Nephron (organoid): ENCODE measurements around the gene ATP2B3.

ENCODE experiments used
- H3K27ac Mint-ChIP-seq, 3 experiments: 2 replicates each; pipeline ENCODE4 v1.8.0; 2020; ENCODE audit warnings: mixed read lengths in 3 of 3, mild to moderate bottlenecking in 2 of 3, moderate library complexity in 1 of 3
- H3K27me3 Mint-ChIP-seq: 2 replicates; pipeline ENCODE4 v1.8.0; 2021; ENCODE audit warnings: low read depth, mild to moderate bottlenecking, moderate library complexity, mixed read lengths
- H3K36me3 Mint-ChIP-seq: 2 replicates; pipeline ENCODE4 v1.8.0; 2020; ENCODE audit warnings: low read depth, mixed read lengths
- H3K4me1 Mint-ChIP-seq: 2 replicates; pipeline ENCODE4 v1.8.0; 2020; ENCODE audit warnings: mixed read lengths
- H3K4me3 Mint-ChIP-seq, 3 experiments: 2 replicates each; pipeline ENCODE4 v1.8.0; 2020; ENCODE audit warnings: mild to moderate bottlenecking in 3 of 3, mixed read lengths in 3 of 3, moderate library complexity in 2 of 3
- H3K9me3 Mint-ChIP-seq: 2 replicates; pipeline ENCODE4 v1.8.0; 2020; ENCODE audit warnings: mixed read lengths
- CTCF ChIP-seq, 3 experiments: fragments of 200-600 bp; sonication (generic); IDR thresholded peaks; one replicate each; pipeline ENCODE4 v1.5.0; 2021; ENCODE audit warnings: antibody characterized with exemption in 3 of 3; ENCODE audit not compliant: unreplicated experiment in 3 of 3

Gene ATP2B3

GRCh38 chrX:153473126-153473525, 44.3 kb upstream of the ATP2B3 start:
- TF ChIP-seq CTCF (IDR thresholded peaks at IDR 0.05; ENCODE audit: unreplicated experiment in 3 of 3): no peak
- no peaks in the 10 kb centered on the region for H3K27me3 Mint-ChIP-seq
- peaks cover 12% of the 10 kb centered on the region for H3K9me3 Mint-ChIP-seq
- peaks cover 20% of the 10 kb centered on the region for H3K4me1 Mint-ChIP-seq
- no peaks in the 10 kb centered on the region for H3K36me3 Mint-ChIP-seq
- peak overlapping the region; percentile 67 to 93 (median 86) for H3K27ac Mint-ChIP-seq
- peak overlapping the region; percentile 22 to 53 (median 42) for H3K4me3 Mint-ChIP-seq

- no peaks in the 10 kb centered on the region for H3K27me3 Mint-ChIP-seq
- no peak for TF ChIP-seq CTCF (IDR thresholded peaks at IDR 0.05; ENCODE audit: unreplicated experiment in 3 of 3)
- H3K9me3 Mint-ChIP-seq: peaks cover 12% of the 10 kb centered on the region
- no peaks in the 10 kb centered on the region for H3K36me3 Mint-ChIP-seq
- peak overlapping the region in 1 of 3 experiments; percentile 52 for H3K4me3 Mint-ChIP-seq
- peaks cover 20% of the 10 kb centered on the region for H3K4me1 Mint-ChIP-seq
- peak overlapping the region in 2 of 3 experiments; percentile 44 to 93 for H3K27ac Mint-ChIP-seq
Measured at GRCh38 chrX:153474266-153474665, 43.2 kb upstream of the ATP2B3 start.

- Mint-ChIP-seq H3K9me3 (peaks cover 12% of the 10 kb centered on the region), H3K27ac (peak overlapping the region in 1 of 3 experiments; percentile 88), H3K36me3 (no peaks in the 10 kb centered on the region), H3K27me3 (no peaks in the 10 kb centered on the region), H3K4me3 (no peak overlapping the region), H3K4me1 (peaks cover 20% of the 10 kb centered on the region)
- TF ChIP-seq CTCF (IDR thresholded peaks at IDR 0.05; ENCODE audit: unreplicated experiment in 3 of 3): no peak
Measured at GRCh38 chrX:153474718-153475117, 42.7 kb upstream of the ATP2B3 start.

DNA sequence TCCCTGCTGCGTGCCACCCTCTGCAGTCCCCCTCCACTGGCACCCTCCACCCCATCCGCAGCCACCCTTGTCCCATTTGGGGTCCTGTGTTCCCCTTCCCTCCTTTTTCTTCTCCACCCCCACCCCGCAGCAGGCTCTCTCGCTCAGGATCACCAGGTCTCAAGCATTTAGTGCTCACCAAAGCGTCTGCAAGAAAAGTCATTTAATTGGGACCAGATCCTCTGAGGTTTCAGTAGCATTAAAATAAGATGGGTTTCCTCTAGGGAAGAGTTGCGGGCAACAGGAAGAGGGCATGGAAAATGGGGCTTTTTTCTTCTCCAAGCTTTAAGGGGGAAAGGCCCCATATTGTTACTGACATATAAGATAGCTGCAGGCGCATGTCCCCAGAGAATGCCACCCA, 42.2 kb upstream of the ATP2B3 start:
- Mint-ChIP-seq H3K36me3 (no peaks in the 10 kb centered on the region), H3K9me3 (peaks cover 12% of the 10 kb centered on the region), H3K27ac (peak overlapping the region; percentile 57 to 88 (median 70)), H3K4me1 (peaks cover 20% of the 10 kb centered on the region), H3K27me3 (no peaks in the 10 kb centered on the region), H3K4me3 (peak overlapping the region in 1 of 3 experiments; percentile 32)
- no peak for TF ChIP-seq CTCF (IDR thresholded peaks at IDR 0.05; ENCODE audit: unreplicated experiment in 3 of 3)

DNA sequence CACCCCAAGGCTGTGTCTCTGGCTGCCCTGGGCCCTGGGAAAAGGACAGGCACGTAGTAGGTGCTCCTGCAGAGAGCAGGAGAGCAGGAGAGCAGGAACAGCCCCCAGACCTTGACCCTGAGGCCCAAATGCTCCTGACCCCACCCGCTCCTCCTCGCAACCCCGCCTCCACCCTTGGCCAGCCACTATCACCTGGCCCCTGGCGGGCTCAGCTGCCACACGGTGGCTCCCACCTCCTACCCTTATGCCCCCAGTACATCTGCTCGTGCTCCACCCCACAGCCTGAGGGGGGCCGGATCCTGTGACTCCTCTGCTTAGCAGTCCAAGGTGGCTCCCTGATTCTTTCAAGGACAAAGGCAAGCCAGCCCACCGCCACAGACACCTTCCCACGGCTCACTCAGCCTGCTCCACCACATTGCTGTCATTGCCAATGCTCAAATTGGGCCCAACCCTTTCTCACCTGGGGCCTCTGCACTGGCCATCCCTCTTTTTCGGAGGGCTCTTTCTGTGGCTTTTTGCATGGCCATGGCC, 41.6 kb upstream of the ATP2B3 start:
- peaks cover 20% of the 10 kb centered on the region for H3K4me1 Mint-ChIP-seq
- H3K36me3 Mint-ChIP-seq: no peaks in the 10 kb centered on the region
- H3K27ac Mint-ChIP-seq: peak overlapping the region; percentile 82 to 94 (median 88)
- H3K4me3 Mint-ChIP-seq: no peak overlapping the region
- H3K27me3 Mint-ChIP-seq: no peaks in the 10 kb centered on the region
- no peak for TF ChIP-seq CTCF (IDR thresholded peaks at IDR 0.05; ENCODE audit: unreplicated experiment in 3 of 3)
- peaks cover 12% of the 10 kb centered on the region for H3K9me3 Mint-ChIP-seq

GRCh38 chrX:153476666-153477363, 40.6 kb upstream of the ATP2B3 start:
- TF ChIP-seq CTCF (IDR thresholded peaks at IDR 0.05; ENCODE audit: unreplicated experiment in 3 of 3): no peak
- no peak overlapping the region for H3K4me3 Mint-ChIP-seq
- peaks cover 12% of the 10 kb centered on the region for H3K9me3 Mint-ChIP-seq
- no peaks in the 10 kb centered on the region for H3K36me3 Mint-ChIP-seq
- H3K27me3 Mint-ChIP-seq: no peaks in the 10 kb centered on the region
- peaks cover 19% of the 10 kb centered on the region for H3K4me1 Mint-ChIP-seq
- H3K27ac Mint-ChIP-seq: peak overlapping the region; percentile 86 to 94 (median 88)
